GM23248 (cell line): Measurements from ENCODE around the gene PEAK1. TPM values are rescaled to one million over a fixed set of nuclear protein-coding genes. Genes with fewer than 3 reads are reported as not detected.

Experiments used
- DNase-seq: peaks from one replicate; pipeline ENCODE4 v3.0.0-alpha.2; 2015
- H2AFZ ChIP-seq: fragments of 200-600 bp; sonication (generic); 2 replicates; pipeline ENCODE4 v1.6.1; 2016; ENCODE audit warnings: antibody characterized with exemption
- H3F3A ChIP-seq: fragments of 200-600 bp; sonication (generic); 2 replicates; pipeline ENCODE4 v1.6.1; 2016; ENCODE audit warnings: mild to moderate bottlenecking, antibody characterized with exemption, mixed run types; ENCODE audit not compliant: insufficient read depth
- H3K27ac ChIP-seq: fragments of 200-600 bp; sonication (generic); 2 replicates; pipeline ENCODE4 v1.5.1; 2016; ENCODE audit warnings: mild to moderate bottlenecking
- H3K27me3 ChIP-seq: fragments of 200-600 bp; sonication (generic); replicated peaks from 2 replicates; pipeline ENCODE4 v1.6.1; 2016; ENCODE audit warnings: mild to moderate bottlenecking; ENCODE audit not compliant: insufficient read depth
- H3K36me3 ChIP-seq: fragments of 200-600 bp; sonication (generic); 2 replicates; pipeline ENCODE4 v1.6.1; 2016; ENCODE audit warnings: low read depth, mild to moderate bottlenecking
- H3K4me1 ChIP-seq: fragments of 200-600 bp; sonication (generic); 2 replicates; pipeline ENCODE4 v1.6.1; 2016; ENCODE audit warnings: mild to moderate bottlenecking; ENCODE audit not compliant: insufficient read depth
- H3K4me2 ChIP-seq: fragments of 200-600 bp; sonication (generic); one replicate; pipeline ENCODE4 v1.6.1; 2016; ENCODE audit warnings: mild to moderate bottlenecking; ENCODE audit not compliant: unreplicated experiment
- H3K4me3 ChIP-seq: fragments of 200-600 bp; sonication (generic); 2 replicates; pipeline ENCODE4 v1.5.1; 2016; ENCODE audit warnings: mild to moderate bottlenecking
- H3K79me2 ChIP-seq: fragments of 200-600 bp; sonication (generic); 2 replicates; pipeline ENCODE4 v1.6.1; 2016; ENCODE audit warnings: mild to moderate bottlenecking; ENCODE audit not compliant: insufficient read depth
- H3K9ac ChIP-seq: fragments of 200-600 bp; sonication (generic); 2 replicates; pipeline ENCODE4 v1.6.1; 2016; ENCODE audit warnings: mild to moderate bottlenecking
- H3K9me2 ChIP-seq: fragments of 200-600 bp; sonication (generic); 2 replicates; pipeline ENCODE4 v1.6.1; 2016; ENCODE audit warnings: mixed run types, mild to moderate bottlenecking, moderate library complexity; ENCODE audit not compliant: insufficient read depth
- H3K9me3 ChIP-seq: fragments of 200-600 bp; sonication (generic); one replicate; pipeline ENCODE4 v1.6.1; 2017; ENCODE audit warnings: low read depth
- H4K20me1 ChIP-seq: fragments of 200-600 bp; sonication (generic); 2 replicates; pipeline ENCODE4 v1.6.0; 2016; ENCODE audit not compliant: insufficient read depth
- EZH2 ChIP-seq: fragments of 200-600 bp; sonication (generic); IDR thresholded peaks from 2 replicates; pipeline ENCODE4 v1.6.1; 2018; ENCODE audit warnings: antibody characterized with exemption, mild to moderate bottlenecking; ENCODE audit not compliant: insufficient read depth, poor library complexity, severe bottlenecking
- EZH2phosphoT487 ChIP-seq: fragments of 200-600 bp; sonication (generic); IDR thresholded peaks from 2 replicates; pipeline ENCODE4 v1.6.1; 2018; ENCODE audit warnings: antibody characterized with exemption, moderate library complexity, mild to moderate bottlenecking, low read depth; ENCODE audit not compliant: insufficient read depth
- WGBS, 2 experiments: methylation state at CpG; one replicate each; pipeline ENCODE4 v1.1.6; 2015 to 2017; ENCODE audit warnings: low lambda C conversion rate in 2 of 2, low coverage in 1 of 2; ENCODE audit errors: missing lambda C conversion rate in 2 of 2; 5-methylcytosine and 5-hydroxymethylcytosine counted together
- in situ Hi-C: fragments of 300-500 bp; cut with MboI; formaldehyde crosslinking; loops from 2 replicates; pipeline ENCODE4 v1.15.0; 2020
- polyA plus RNA-seq: library from polyadenylated mRNA; unstranded; fragments of >200 nt; fragmentation: Nextera tagmentation; extraction: Ambion mirVana; gene quantifications from 2 replicates; pipeline ENCODE4 v1.2.1, GENCODE V29; 2016
- total RNA-seq: library from RNA; depleted of rRNA; stranded (reverse); fragments of >200 nt; shearing (Covaris generic); gene quantifications from 2 replicates; pipeline ENCODE4 v1.2.3, GENCODE V29; 2014

Gene PEAK1
- total and polyA plus RNA-seq, 2 experiments from 2014 or later: 22.4 to 74.5 TPM

GRCh38 chr15:77135181-77135580, 284.7 kb downstream of the PEAK1 start:
- H3K27ac ChIP-seq: no peak overlapping the region
- H3K4me2 ChIP-seq: no peak overlapping the region
- no peaks in the 10 kb centered on the region for H3K9me2 ChIP-seq
- DNase-seq: no peak
- H3K4me1 ChIP-seq: no peaks in the 10 kb centered on the region
- no peaks in the 10 kb centered on the region for H3K9me3 ChIP-seq
- peaks cover 40% of the 10 kb centered on the region for H3K79me2 ChIP-seq
- no peak overlapping the region for H3K4me3 ChIP-seq
- H3K27me3 ChIP-seq: no peaks in the 10 kb centered on the region
- H3K36me3 ChIP-seq: peaks cover 22% of the 10 kb centered on the region
- WGBS, 2 experiments: 91 to 93% methylated on average over 4 of the region's 4 CpGs
- no peak overlapping the region for H2AFZ ChIP-seq
- 0 out of 2 replicates have a peak, but pooled peaks cover 4% of the 10 kb centered on the region for H3F3A ChIP-seq
- in situ Hi-C loops: no loop called here
- H3K9ac ChIP-seq: no peak overlapping the region
- H4K20me1 ChIP-seq: no peaks in the 10 kb centered on the region
- TF ChIP-seq EZH2phosphoT487 (no peak), EZH2 (no peak)

DNA sequence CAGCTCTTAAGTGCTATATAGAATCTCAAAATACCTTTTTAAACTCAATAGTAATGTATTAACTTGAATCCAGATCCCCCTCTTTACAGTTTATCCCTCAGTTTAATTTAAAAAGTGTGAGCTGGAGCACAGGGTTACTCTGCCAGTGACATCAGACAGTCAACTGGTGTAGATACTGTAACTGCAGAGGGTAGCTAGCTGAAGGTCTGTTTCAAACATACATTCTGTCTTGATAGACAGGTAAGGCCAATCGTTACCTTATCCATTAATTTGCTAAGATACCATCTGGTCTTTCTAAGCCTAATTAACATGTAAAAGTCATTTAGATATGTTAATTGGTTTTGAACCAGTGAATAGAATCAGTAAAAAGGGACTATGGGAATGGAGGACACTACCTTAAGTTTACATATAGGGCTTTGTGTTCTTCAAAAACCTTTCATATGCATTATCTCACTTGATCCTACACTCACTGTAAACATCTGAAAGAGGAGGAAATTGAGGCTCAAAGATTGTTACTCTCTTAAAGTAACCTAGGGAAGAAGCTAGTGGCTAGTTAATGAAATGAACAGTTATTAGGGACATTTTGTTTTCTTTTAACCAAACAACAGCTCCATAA, 289.5 kb downstream of the PEAK1 start:
- Histone ChIP-seq H3K4me2 (no peak overlapping the region), H3K36me3 (peaks cover 22% of the 10 kb centered on the region; the same call in 1 of the 2 replicates), H3K4me3 (no peak overlapping the region), H3K9ac (no peak overlapping the region), H2AFZ (no peak overlapping the region), H3K27me3 (no peaks in the 10 kb centered on the region), H4K20me1 (no peaks in the 10 kb centered on the region), H3K79me2 (peaks cover 69% of the 10 kb centered on the region), H3F3A (no peaks in the 10 kb centered on the region), H3K9me3 (no peaks in the 10 kb centered on the region), H3K9me2 (no peaks in the 10 kb centered on the region), H3K27ac (no peak overlapping the region), H3K4me1 (no peaks in the 10 kb centered on the region)
- no peak for TF ChIP-seq EZH2
- no peak for TF ChIP-seq EZH2phosphoT487
- DNase-seq: no peak
- in situ Hi-C loops: no loop called here
- 98 to 100% methylated on average over 1 of the region's 1 CpG for WGBS, 2 experiments

DNA sequence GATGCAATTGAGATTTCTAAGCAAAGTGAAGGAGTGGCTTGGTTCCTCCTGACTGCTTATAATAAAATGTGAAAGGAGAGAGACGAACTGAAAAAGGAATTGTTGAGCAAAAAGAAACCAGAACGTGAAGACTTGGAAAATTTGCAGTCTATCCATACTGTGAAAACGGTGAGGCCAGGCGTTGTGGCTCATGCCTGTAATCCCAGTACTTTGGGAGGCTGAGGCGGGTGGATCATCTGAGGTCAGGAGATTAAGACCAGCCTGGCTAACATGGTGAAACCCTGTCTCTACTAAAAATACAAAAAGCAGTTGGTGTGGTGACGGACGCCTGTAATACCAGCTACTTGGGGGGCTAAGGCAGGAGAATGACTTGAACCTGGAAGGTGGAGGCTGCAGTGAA, 292.3 kb downstream of the PEAK1 start:
- no peak overlapping the region for H3K4me2 ChIP-seq
- in situ Hi-C loops: no loop called here
- no peak for TF ChIP-seq EZH2phosphoT487
- no peak for TF ChIP-seq EZH2
- no peak overlapping the region for H2AFZ ChIP-seq
- no peak for DNase-seq
- H3K27ac ChIP-seq: no peak overlapping the region
- H3K9me2 ChIP-seq: no peaks in the 10 kb centered on the region
- no peak overlapping the region for H3K9ac ChIP-seq
- H3F3A ChIP-seq: no peaks in the 10 kb centered on the region
- no peaks in the 10 kb centered on the region for H4K20me1 ChIP-seq
- WGBS, 2 experiments: 90 to 94% methylated on average over 7 of the region's 7 CpGs
- H3K27me3 ChIP-seq: no peaks in the 10 kb centered on the region
- no peaks in the 10 kb centered on the region for H3K4me1 ChIP-seq
- no peak overlapping the region for H3K4me3 ChIP-seq
- no peaks in the 10 kb centered on the region for H3K9me3 ChIP-seq
- peaks cover 27% of the 10 kb centered on the region; the same call in 1 of the 2 replicates for H3K36me3 ChIP-seq
- peaks cover 78% of the 10 kb centered on the region for H3K79me2 ChIP-seq

- H3K4me2 ChIP-seq: no peak overlapping the region
- H3K9ac ChIP-seq: no peak overlapping the region
Observed at GRCh38 chr15:77126529-77127326, 293.2 kb downstream of the PEAK1 start.

More at GRCh38 chr15:77126529-77127326, 293.2 kb downstream of the PEAK1 start:
- 97 to 99% methylated on average over 3 of the region's 3 CpGs for WGBS, 2 experiments
- no peaks in the 10 kb centered on the region for H3K27me3 ChIP-seq
- peaks cover 87% of the 10 kb centered on the region for H3K79me2 ChIP-seq
- no peak overlapping the region for H3K27ac ChIP-seq
- TF ChIP-seq EZH2phosphoT487 (no peak), EZH2 (no peak)
- H3K36me3 ChIP-seq: peaks cover 22% of the 10 kb centered on the region; the same call in 1 of the 2 replicates
- H3K4me1 ChIP-seq: no peaks in the 10 kb centered on the region
- H3F3A ChIP-seq: no peaks in the 10 kb centered on the region
- DNase-seq: no peak
- H3K9me2 ChIP-seq: no peaks in the 10 kb centered on the region
- H3K9me3 ChIP-seq: no peaks in the 10 kb centered on the region
- no peaks in the 10 kb centered on the region for H4K20me1 ChIP-seq
- H2AFZ ChIP-seq: no peak overlapping the region
- in situ Hi-C loops: no loop called here
- H3K4me3 ChIP-seq: no peak overlapping the region
